ENCODE results near the gene LRRFIP2.
"Not testable (repeated sequence)": the region's sequence is repeated elsewhere in the genome, so short reads cannot be mapped to it uniquely, and the experiment has no call there.

DNA sequence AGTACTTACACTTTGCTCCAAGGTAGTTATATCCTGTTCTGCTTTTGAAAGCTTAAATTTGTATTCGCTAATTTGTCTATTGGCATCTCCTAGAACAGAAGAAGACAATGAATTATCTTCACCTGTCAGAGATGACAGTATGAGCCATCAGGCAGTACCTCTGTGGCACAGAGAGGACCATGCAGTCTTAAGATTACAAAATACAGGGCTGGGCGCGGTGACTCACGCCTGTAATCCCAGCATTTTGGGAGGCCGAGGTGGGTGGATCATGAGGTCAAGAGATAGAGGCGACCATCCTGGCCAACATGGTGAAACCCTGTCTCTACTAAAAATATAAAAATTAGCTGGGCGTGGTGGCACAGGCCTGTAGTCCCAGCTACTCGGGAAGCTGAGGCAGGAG lies 119.3 kb downstream of the LRRFIP2 start:
- not testable (repeated sequence) for TF ChIP-seq EP300, POLR2A, POLR2AphosphoS5 (IDR thresholded peaks at IDR 0.05)
- TF ChIP-seq, protein P1, sequence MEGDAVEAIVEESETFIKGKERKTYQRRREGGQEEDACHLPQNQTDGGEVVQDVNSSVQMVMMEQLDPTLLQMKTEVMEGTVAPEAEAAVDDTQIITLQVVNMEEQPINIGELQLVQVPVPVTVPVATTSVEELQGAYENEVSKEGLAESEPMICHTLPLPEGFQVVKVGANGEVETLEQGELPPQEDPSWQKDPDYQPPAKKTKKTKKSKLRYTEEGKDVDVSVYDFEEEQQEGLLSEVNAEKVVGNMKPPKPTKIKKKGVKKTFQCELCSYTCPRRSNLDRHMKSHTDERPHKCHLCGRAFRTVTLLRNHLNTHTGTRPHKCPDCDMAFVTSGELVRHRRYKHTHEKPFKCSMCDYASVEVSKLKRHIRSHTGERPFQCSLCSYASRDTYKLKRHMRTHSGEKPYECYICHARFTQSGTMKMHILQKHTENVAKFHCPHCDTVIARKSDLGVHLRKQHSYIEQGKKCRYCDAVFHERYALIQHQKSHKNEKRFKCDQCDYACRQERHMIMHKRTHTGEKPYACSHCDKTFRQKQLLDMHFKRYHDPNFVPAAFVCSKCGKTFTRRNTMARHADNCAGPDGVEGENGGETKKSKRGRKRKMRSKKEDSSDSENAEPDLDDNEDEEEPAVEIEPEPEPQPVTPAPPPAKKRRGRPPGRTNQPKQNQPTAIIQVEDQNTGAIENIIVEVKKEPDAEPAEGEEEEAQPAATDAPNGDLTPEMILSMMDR (IDR thresholded peaks at IDR 0.05), result not testable (repeated sequence)

Data from upper lobe of left lung (tissue), 4 donors.